Mucosa of stomach (tissue), 1 donor: ENCODE results near the gene CMTR2.

Experiments
- H3K27me3 ChIP-seq: one replicate; pipeline ENCODE4 v1.7.0; 2013; ENCODE audit warnings: mild to moderate bottlenecking, low read length; ENCODE audit not compliant: control insufficient read depth, insufficient read depth
- H3K36me3 ChIP-seq: one replicate; pipeline ENCODE4 v1.7.0; 2013; ENCODE audit warnings: low read length; ENCODE audit not compliant: control insufficient read depth, insufficient read depth
- H3K4me1 ChIP-seq: one replicate; pipeline ENCODE4 v1.7.0; 2013; ENCODE audit warnings: mild to moderate bottlenecking, low read length; ENCODE audit not compliant: control insufficient read depth, insufficient read depth
- H3K4me3 ChIP-seq: one replicate; pipeline ENCODE4 v1.7.0; 2013; ENCODE audit warnings: low read length
- H3K9ac ChIP-seq: one replicate; pipeline ENCODE4 v1.7.0; 2013; ENCODE audit warnings: mild to moderate bottlenecking, low read length, moderate library complexity
- H3K9me3 ChIP-seq: one replicate; pipeline ENCODE4 v1.7.0; 2013; ENCODE audit warnings: mild to moderate bottlenecking, low read length, moderate library complexity; ENCODE audit not compliant: control insufficient read depth
- donor health status: Pancreatic carcinoma.

Gene CMTR2

DNA sequence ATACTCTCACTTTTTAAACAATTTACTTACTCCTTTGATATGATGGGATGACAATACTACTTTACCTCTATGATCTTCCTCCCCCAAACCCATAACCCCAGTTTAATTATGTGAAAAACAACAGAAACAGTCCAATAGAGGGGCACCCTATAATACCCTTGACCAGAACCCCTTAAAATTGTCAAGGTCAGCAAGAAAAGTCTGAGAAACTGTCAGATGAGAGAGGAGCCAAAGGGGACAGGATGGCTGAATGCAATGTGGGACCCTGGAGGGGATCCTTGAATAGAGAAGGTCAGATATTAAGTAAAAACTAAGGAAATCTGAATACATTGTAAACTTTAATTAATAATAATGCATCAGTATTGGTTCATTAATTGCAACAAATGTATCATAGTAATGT, 42.9 kb downstream of the CMTR2 start:
- no peaks in the 10 kb centered on the region for H3K9me3 ChIP-seq
- H3K9ac ChIP-seq: no peak overlapping the region
- no peaks in the 10 kb centered on the region for H3K36me3 ChIP-seq
- H3K4me1 ChIP-seq: peaks cover 14% of the 10 kb centered on the region
- no peak overlapping the region for H3K4me3 ChIP-seq
- H3K27me3 ChIP-seq: no peaks in the 10 kb centered on the region

DNA sequence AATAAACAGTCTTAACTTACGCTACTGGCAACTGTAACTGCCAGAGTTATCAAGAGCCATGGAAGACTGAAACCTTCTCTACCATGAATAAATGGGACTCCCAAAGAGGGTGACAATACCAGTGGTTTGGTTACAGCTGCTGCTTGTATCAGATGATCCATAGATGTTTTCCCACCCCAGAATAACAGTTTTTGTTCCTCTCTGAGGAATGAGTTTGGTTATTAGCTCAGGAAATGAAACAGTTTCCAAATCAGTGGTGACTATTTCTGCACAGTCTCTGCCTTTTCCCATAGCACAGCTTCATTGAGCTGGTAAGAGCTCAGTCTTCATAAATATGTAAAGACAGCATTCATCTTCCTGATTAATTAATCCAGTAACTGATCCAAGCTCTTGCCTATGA, 44.7 kb downstream of the CMTR2 start:
- H3K9ac ChIP-seq: no peak overlapping the region
- no peak overlapping the region for H3K4me3 ChIP-seq
- peaks cover 14% of the 10 kb centered on the region for H3K4me1 ChIP-seq
- H3K36me3 ChIP-seq: no peaks in the 10 kb centered on the region
- H3K9me3 ChIP-seq: no peaks in the 10 kb centered on the region
- H3K27me3 ChIP-seq: no peaks in the 10 kb centered on the region

DNA sequence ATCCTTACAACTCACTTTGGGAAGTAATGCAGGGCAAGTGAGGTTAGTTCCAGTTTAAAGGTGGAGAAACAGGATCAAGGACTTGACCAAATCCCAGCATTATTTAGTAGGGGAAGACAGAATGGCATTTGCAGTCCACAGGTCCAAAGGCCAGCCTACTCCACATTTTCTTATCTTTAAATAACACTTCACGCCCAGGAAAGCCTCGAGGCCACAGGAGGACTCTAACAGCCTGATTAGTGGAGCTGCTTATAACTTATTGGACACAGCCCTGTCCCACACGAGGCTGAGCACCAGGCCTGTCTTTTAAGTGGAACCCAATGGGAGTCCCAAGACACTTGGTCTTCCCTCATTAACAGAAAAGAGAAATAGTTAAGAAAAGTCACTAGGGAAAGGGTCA, 46.6 kb downstream of the CMTR2 start:
- Histone ChIP-seq H3K4me3 (no peak overlapping the region), H3K4me1 (peaks cover 14% of the 10 kb centered on the region), H3K9me3 (no peaks in the 10 kb centered on the region), H3K9ac (no peak overlapping the region), H3K27me3 (no peaks in the 10 kb centered on the region), H3K36me3 (no peaks in the 10 kb centered on the region)

DNA sequence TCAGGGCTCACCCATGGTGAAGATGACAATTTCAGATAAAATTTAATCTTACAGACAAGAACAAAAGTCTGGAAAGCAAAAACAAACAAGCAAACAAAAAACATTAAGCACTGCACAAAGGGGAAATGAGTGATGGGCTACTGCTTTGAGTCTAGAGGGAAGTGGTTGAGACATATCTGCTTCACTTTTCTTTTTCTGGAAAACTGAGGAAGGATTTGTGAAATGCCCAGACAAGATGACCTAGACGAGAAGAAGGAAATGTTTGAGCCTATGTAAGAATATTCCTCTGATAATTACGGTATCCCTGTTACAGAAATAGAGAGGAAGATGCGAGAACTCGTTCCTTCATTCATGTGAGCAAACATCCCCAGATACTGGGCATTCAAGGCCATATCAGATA, 47.2 kb downstream of the CMTR2 start:
- Histone ChIP-seq H3K9me3 (no peaks in the 10 kb centered on the region), H3K4me1 (peaks cover 14% of the 10 kb centered on the region), H3K27me3 (no peaks in the 10 kb centered on the region), H3K4me3 (no peak overlapping the region), H3K36me3 (no peaks in the 10 kb centered on the region), H3K9ac (no peak overlapping the region)
